ENCODE measurements around the gene DPYSL3.

Gene DPYSL3

DNA sequence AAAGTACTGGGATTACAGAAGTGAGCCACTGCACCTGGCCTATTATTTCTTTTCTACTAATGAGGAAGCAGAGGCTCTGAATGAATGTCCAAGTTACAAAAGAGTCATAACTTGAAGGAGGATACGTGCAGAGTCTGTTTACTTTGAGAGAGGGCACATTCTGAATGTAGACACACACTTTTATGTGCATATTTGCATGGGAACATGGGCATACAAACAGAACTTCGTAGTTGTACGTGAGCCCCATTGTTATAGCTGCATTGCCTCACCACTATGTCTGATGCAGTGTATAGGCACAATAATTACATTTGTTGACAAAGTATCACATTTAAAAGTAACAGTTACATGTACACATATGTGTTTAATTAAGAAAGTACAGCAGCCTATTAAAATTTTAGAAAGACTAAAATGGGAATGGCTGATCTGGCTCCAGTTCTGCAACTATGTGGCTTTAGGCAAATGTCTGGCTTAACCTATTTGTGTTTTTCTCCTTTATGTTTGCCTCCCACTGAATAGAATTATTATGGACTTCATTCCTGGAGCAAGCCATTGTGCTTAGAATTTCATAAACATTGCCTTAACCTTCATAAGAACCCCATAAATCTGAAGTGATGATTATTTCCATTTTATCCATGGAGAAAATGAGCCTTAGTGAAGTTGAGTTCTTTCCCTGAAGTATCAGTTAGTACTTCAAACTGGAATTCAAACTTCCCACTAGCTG, 3.0 kb upstream of the DPYSL3 start:
- no peak for DNase-seq

DNA sequence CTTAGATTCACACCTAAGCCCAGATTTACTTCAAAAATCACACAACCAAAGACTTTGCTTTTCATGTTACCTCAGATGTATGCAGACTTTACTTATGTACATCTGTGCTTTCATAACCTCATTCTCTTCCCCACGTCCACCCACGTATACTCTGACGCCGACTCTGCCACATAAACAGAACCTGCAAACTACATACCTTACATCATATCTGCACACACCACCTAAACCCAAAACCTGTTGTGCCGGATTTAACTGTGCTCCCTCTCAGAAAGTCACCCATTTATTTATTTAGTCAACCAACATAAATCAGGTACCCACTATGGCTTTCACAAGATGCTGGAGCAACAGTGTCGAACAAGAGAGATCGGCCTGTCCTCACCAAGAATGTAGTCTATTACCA, 1.0 kb upstream of the DPYSL3 start:
- no peak for DNase-seq

DNA sequence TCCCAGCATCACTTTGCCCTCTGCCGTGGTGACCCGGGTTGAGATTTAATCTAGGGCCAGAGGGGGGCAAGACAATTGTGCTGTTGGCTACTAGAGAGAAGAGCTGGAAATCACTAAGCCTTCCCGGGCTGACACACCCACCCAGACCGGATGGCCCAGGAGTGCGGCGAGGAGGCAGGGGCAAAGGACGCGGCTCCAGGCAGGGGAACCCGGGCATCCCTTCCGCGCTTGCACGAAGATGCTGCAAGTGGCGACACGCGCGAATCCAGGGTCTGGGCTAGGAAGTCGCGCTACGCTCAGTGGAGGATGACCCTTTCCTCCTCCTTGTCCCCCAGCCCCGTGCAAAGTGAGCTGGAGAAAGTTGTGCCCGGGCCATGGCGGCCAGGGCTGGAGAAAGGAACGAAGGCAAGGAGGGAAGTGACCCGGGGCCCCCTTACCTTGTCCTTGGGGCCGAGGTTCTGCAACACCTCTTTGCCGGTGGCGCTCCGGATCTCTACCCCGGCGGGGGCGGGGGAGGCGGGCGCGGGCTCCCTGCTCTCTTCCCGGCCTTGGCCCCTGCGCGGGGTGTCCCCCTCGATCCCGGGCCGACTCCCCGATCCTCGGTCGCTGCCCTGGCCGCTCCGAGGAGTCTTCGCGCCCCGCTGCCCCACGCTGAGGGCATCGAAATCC, 693 bp downstream of the DPYSL3 start:
- DNase-seq = peak in 2 of 14 donors; percentile 10 to 40

DNA sequence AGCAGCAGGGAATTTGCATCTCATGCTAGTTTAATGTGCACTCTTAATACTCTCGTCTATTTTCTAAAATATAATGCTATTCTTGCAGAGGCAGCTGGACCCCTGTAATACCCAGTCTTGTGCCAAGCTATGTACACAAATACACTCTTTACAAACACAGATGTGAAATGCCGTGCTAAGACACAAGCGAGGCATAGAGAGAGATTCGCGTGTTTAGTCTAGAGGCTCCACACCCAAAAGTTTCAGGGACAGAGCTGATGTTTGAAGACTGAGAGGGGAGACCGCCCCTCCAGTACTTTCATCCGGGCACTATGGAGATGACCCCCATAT, 1.2 kb downstream of the DPYSL3 start:
- no peak for DNase-seq

DNA sequence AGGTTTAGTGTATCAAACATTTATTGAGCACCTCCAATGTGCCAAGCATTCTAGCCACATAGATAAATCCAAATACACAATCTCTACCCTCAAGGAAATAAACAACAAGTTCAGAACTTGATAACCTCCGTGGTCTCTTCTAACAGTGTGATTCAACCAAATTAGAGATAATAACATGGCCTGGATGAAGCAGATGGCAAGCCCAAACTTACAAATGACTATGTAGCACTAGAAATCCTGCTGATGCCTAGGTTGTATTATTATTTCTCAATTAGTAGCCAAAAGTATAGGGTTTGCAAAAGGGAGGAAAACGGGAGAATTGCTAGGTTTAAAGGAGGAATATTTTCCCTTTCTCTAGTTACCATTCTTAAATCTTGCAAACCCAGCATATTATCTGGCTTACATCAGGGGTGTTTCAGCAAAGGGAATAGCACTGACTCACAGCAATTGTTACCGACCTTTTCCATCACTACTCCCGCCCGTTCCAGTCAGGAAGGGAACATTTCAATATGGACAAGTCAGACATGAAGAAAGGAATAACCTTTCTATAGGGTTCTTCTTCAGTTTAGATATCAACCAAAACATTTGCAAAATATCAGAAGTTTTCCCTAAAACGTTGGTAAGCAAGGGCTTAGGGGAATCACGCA, 2.3 kb downstream of the DPYSL3 start:
- DNase-seq = peak in 1 of 14 donors; percentile 20

GRCh38 chr5:147504535-147504934, 5.3 kb downstream of the DPYSL3 start:
- DNase-seq = no peak

DNA sequence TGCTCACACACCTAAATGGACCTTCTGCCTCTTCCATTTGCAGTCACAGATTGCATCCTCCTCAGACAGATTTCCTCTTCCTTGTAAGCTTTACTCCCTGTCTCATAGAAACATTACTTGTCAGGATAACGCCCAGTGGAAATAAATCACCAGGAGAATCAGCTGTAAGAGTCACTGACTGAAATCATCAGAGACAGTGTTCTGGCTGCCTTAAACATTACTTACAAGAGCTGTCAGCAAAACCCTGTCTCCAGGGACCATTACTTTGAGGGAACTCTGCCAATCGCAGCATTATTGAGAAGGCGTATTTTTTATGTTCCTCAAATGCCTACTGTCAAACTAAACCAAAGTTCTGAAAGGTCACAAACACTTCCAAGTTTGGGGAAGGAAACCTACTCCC, 5.9 kb downstream of the DPYSL3 start:
- no peak for DNase-seq

GRCh38 chr5:147490989-147491388, 18.9 kb downstream of the DPYSL3 start:
- no peak for DNase-seq

GRCh38 chr5:147487031-147487750, 22.7 kb downstream of the DPYSL3 start:
- DNase-seq = no peak

DNA sequence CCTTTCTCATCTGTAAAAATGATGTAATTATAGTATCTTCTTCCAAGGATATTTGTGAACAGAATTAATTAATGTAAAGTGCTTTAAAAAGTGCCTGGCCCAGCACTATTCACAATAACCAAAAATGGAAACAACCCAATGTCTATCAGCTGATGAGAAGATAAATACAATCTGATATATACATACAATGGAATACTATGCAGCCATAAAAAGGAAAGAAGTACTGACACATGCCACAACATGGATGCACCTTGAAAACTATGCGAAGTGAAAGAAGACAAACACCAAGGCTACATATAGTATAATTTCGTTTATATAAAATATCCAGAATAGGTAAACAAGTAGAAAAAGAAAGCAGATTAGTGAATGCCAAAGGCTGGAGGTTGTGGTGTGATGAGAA, 24.1 kb downstream of the DPYSL3 start:
- no peak for DNase-seq

GRCh38 chr5:147485046-147485445, 24.8 kb downstream of the DPYSL3 start:
- no peak for DNase-seq

DNA sequence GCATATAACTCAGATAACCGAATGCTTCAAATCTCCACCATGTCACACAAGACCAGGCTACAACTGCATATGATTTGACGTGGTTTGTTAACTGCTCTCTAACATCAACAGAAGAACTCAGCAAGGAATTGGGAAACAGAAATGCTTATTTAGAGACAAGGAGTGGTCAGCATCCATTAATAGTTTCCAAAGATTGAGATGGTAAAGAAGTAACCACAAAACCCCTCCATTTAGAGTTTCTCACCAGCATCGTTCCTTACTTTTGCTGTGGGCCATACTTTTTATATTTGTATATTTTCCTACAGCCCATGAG, 25.2 kb downstream of the DPYSL3 start:
- DNase-seq = no peak

DNA sequence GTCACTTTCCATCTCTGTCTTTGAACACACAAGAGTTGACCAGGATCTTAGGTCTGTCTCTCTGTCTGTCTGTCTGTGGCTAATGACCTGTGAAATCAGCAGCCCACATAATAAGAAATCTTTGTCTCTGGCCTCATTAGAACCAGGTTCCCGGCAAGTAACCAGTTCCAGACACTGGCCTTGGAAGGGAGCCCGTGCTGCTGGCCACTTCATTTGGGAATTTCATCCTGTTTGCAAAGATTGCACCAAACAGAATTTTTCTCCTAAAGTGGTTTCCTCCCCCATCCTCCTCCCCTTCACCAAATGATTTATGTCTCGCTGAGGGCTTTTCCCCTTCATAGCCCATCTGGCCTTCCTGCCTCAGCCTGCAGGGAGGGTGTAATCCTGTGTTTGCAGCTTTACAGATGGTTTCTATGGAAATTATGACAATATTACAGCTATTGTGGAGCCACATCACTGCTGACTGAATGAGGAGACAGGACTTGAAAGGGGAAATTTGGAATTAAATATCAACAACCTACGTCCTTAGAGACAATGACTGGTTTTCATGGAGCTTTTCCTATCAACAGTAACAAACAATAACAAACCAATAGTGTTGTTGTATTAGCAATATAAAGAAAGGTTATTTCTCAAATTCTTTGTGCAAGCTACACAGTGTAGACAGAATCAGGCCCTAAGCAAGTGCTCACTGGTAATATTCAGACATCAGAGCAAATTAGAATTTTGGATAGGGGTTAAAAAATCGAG, 25.7 kb downstream of the DPYSL3 start:
- DNase-seq = peak in 5 of 14 donors; percentile 11 to 70 (median 41)

DNA sequence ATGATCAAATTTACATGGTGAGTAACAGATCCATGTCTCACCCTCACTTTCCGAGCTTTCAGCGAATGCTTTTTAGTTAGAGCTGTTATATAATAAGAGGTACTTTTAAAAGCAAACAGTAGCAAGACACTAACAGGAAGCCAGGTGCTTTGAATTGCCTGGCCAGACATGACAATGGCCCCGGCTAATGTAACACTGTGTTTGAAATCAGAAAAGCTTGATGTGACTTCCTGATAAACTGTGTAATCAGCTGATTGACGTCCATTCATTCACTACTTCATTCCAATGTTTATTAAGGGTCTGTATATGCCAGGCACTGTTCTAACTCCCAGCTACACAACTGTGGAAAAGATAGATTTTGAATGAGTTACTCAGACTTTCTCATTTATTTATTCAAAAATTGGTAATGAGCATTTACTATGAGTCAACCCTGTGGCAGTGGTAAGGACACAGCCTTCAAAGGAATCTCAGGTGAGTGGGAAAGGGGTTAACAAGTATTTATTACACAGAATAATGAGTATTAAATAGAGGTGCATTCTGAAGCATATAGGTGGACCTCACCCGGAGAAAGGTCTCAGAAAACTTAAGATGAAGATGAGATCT, 26.6 kb downstream of the DPYSL3 start:
- DNase-seq = no peak

GRCh38 chr5:147482706-147483180, 27.1 kb downstream of the DPYSL3 start:
- DNase-seq = no peak

DNA sequence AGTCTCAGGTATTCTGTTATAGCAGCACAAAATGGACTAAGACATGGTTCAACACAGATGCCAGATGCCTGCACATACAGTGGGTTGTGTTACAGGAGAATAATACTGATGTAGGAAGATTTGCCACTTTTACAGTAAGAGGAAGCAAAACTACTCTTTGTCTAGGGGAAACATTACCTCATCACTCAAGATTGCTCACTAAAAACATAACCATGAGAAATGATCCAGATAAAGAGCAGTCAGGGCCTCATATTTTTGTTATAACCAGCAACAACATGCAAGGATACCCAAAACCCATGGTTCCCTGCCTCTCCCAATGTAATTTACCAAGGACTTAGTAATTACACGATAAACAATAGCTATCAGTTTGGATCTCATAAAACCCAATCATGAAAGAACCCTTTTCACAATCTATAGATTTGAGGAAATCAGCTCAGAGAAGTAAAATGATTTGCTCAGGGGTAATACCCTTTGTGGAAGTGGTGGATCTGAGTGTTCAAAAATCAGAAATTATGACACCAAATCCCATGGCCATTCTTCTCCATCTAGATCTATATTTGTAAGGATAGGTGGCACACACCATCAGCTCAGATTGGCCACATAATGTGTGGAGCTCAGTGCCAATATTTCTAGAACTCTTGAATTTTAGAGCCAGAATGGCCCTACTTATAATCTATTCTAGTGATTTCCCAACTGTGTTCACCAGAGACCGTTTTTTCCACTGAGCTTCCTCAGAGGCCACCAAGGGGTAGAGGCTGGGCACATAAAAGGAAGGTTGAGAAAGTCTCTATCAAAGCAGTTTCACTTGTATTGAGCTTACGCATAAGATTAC, 27.8 kb downstream of the DPYSL3 start:
- no peak for DNase-seq

GRCh38 chr5:147481376-147481775, 28.5 kb downstream of the DPYSL3 start:
- no peak for DNase-seq

- DNase-seq = no peak
Observed at GRCh38 chr5:147479949-147480348, 29.9 kb downstream of the DPYSL3 start.

DNA sequence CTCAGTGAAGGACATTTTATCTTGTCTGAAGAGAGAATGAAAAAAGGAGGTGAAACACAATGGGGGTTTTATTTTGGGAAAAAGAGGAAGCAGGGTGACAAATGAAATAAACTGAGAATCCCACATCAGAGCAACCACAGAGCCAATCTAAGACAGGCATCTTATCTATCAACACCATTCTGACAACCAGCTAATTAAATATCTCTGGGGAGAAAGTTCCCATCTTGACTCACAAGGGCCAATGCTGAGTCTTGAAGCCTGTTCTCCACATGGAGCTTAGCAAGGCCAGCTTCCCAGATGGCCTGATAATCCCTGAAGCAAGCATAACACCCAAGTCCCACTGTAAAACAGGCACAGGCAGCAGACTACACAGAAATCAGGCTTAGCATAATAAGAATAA, 30.4 kb downstream of the DPYSL3 start:
- no peak for DNase-seq

DNA sequence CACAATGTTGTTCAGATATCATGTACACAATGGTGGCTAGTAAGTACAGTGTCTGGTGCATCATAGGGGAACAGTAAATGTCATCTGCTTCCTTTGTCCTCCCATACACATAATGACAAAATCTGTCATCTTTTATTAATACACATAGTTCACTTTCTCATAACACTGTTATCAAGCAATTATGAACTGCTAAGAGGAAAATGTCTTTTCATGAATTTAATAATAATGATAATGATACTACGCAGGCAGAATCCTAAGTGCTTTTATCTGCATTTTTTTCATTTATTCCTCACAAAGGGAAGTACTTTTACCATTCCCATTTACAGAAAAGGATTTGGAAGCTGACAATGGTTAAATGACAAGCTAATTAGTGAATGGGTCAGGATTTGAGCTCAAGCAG, 35.7 kb downstream of the DPYSL3 start:
- no peak for DNase-seq

Measured in C1 segment of cervical spinal cord (tissue), 14 donors.